ENCODE results near the gene PSMD9.
"Not testable (repeated sequence)": the region's sequence is repeated elsewhere in the genome, so short reads cannot be mapped to it uniquely, and the experiment has no call there.

Gene PSMD9

GRCh38 chr12:121888478-121889273 is at the start of gene PSMD9:
Gene PSMD9, plus strand, starts transcription at chr12:121888790. Its CDS starts 67 bp downstream, at chr12:121888857.
- DNase-seq (ENCODE audit: low spot score) = peak; percentile 91

- peak; percentile 98 for DNase-seq (ENCODE audit: low spot score)
Observed at GRCh38 chr12:121839106-121839992, 49.2 kb upstream of the PSMD9 start.

GRCh38 chr12:121839993-121840761 is 48.4 kb upstream of the PSMD9 start:
- DNase-seq (ENCODE audit: low spot score) = no peak

- no peak for DNase-seq (ENCODE audit: low spot score)
Observed at GRCh38 chr12:121843236-121843982, 45.2 kb upstream of the PSMD9 start.

GRCh38 chr12:121845701-121846100 is 42.9 kb upstream of the PSMD9 start:
- no peak for DNase-seq (ENCODE audit: low spot score)

- no peak for DNase-seq (ENCODE audit: low spot score)
Observed at GRCh38 chr12:121849211-121849610, 39.4 kb upstream of the PSMD9 start.

GRCh38 chr12:121849665-121850064 is 38.9 kb upstream of the PSMD9 start:
- no peak for DNase-seq (ENCODE audit: low spot score)

- not testable (repeated sequence) for DNase-seq (ENCODE audit: low spot score)
Observed at GRCh38 chr12:121852392-121852791, 36.2 kb upstream of the PSMD9 start.

GRCh38 chr12:121857322-121858246 is 31.0 kb upstream of the PSMD9 start:
- no peak for DNase-seq (ENCODE audit: low spot score)

GRCh38 chr12:121858318-121858661 is 30.3 kb upstream of the PSMD9 start:
- no peak for DNase-seq (ENCODE audit: low spot score)

- peak; percentile 10 for DNase-seq (ENCODE audit: low spot score)
Observed at GRCh38 chr12:121858662-121859572, 29.7 kb upstream of the PSMD9 start, which contains the start of gene HPD. Gene HPD, minus strand, starts transcription at chr12:121858859. Its CDS starts 36 bp downstream, at chr12:121858823.

GRCh38 chr12:121860257-121860656 is 28.3 kb upstream of the PSMD9 start:
- DNase-seq (ENCODE audit: low spot score) = no peak

GRCh38 chr12:121860699-121861098 is 27.9 kb upstream of the PSMD9 start:
- not testable (repeated sequence) for DNase-seq (ENCODE audit: low spot score)

GRCh38 chr12:121861636-121862254 is 26.8 kb upstream of the PSMD9 start:
- no peak for DNase-seq (ENCODE audit: low spot score)

GRCh38 chr12:121866331-121866730 is 22.3 kb upstream of the PSMD9 start:
- DNase-seq (ENCODE audit: low spot score) = no peak

- DNase-seq (ENCODE audit: low spot score) = not testable (repeated sequence)
Observed at GRCh38 chr12:121869229-121869628, 19.4 kb upstream of the PSMD9 start.

GRCh38 chr12:121871467-121871866 is 17.1 kb upstream of the PSMD9 start:
- no peak for DNase-seq (ENCODE audit: low spot score)

GRCh38 chr12:121872546-121873215 is 15.9 kb upstream of the PSMD9 start:
- no peak for DNase-seq (ENCODE audit: low spot score)
